ENCODE data around the gene PRX. TPM values are rescaled to one million over a fixed set of nuclear protein-coding genes. Genes with fewer than 3 reads are reported as not detected.

Gene PRX
- total and polyA plus RNA-seq, 4 donors: 0.03 to 1.0 (median 0.52) TPM

GRCh38 chr19:40344422-40344821, 68.8 kb downstream of the PRX start:
- no peaks in the 10 kb centered on the region for H3K9me3 ChIP-seq (ENCODE audit: control insufficient read depth in 4 of 4, low read length in 3 of 4)
- no peak overlapping the region for H3K9ac ChIP-seq (ENCODE audit: low read depth in 1 of 2, low read length in 2 of 2)
- H3K4me3 ChIP-seq (ENCODE audit: low read depth in 1 of 3, low read length in 3 of 3): no peak overlapping the region
- H3K27ac ChIP-seq (ENCODE audit: low read depth in 1 of 2, low read length in 2 of 2): no peak overlapping the region
- WGBS: 84% methylated on average over 7 of the region's 7 CpGs
- DNase-seq (ENCODE audit: low spot score): no peak
- peaks cover 0 to under 1% (median under 1%) of the 10 kb centered on the region in 4 donors for H3K36me3 ChIP-seq (ENCODE audit: control insufficient read depth in 4 of 4, insufficient read depth in 3 of 4, low read depth in 1 of 4, low read length in 3 of 4)
- TF ChIP-seq NR2F2 (IDR thresholded peaks at IDR 0.05) (no peak), GABPA (IDR thresholded peaks at IDR 0.05 in 1 of 2, conservative IDR thresholded peaks at IDR 0.05 in 1 of 2) (no peak), HNF4A (conservative IDR thresholded peaks at IDR 0.05) (no peak), MAX (IDR thresholded peaks at IDR 0.05) (no peak), YY1 (IDR thresholded peaks at IDR 0.05) (no peak), HNF4G (IDR thresholded peaks at IDR 0.05) (no peak), ZBTB33 (IDR thresholded peaks at IDR 0.05) (no peak)
- peaks cover 0 to 17% (median 13%) of the 10 kb centered on the region in 4 donors for H3K4me1 ChIP-seq (ENCODE audit: control insufficient read depth in 4 of 4, insufficient read depth in 4 of 4, low read length in 3 of 4)
- no peaks in the 10 kb centered on the region for H3K27me3 ChIP-seq (ENCODE audit: control insufficient read depth in 4 of 4, insufficient read depth in 4 of 4, low read length in 3 of 4)

Small RNA genes within 50 kb of the gene (small RNA-seq; reads per million reads assigned to genes)
- gene MIR6796 (not detected), gene RF00017 (not detected)

Other genes with a start within 250 kb of the PRX start
- 1 to 10 TPM in 1 of 2 donors, under 1 TPM in 1; 0.65 to 3.9 TPM for gene MAP3K10, start 222.0 kb downstream of the PRX start, total RNA-seq
- gene MAP3K10, start 222.0 kb downstream of the PRX start, polyA plus RNA-seq: 1 to 10 TPM in 1 of 2 donors, under 1 TPM in 1; 0.92 to 3.2 TPM
- gene TTC9B, start 195.0 kb downstream of the PRX start, total RNA-seq: not detected
- under 1 TPM in 1 of 2 donors, not detected in 1; 0.14 TPM for gene TTC9B, start 195.0 kb downstream of the PRX start, polyA plus RNA-seq
- 1 to 10 TPM in 1 of 2 donors, under 1 TPM in 1; 0.84 to 2.5 TPM for gene CCNP, start 186.7 kb downstream of the PRX start, total RNA-seq
- 1 to 10 TPM; 1.2 to 3.7 TPM for gene CCNP, start 186.7 kb downstream of the PRX start, polyA plus RNA-seq
- 100 to 1,000 TPM in 1 of 2 donors, 10 to 100 TPM in 1; 49.6 to 110 TPM for gene AKT2, start 128.0 kb downstream of the PRX start, total RNA-seq
- 10 to 100 TPM; 23.2 to 71.3 TPM for gene AKT2, start 128.0 kb downstream of the PRX start, polyA plus RNA-seq
- gene C19orf47, start 65.0 kb downstream of the PRX start, total RNA-seq: 1 to 10 TPM; 3.9 to 4.3 TPM
- gene C19orf47, start 65.0 kb downstream of the PRX start, polyA plus RNA-seq: 1 to 10 TPM; 5.7 to 6.0 TPM
- 100 to 1,000 TPM in 1 of 2 donors, 10 to 100 TPM in 1; 88.9 to 122 TPM for gene PLD3, start 64.7 kb downstream of the PRX start, total RNA-seq
- gene PLD3, start 64.7 kb downstream of the PRX start, polyA plus RNA-seq: 100 to 1,000 TPM in 1 of 2 donors, 10 to 100 TPM in 1; 56.0 to 125 TPM
- under 1 TPM in 1 of 2 donors, not detected in 1; 0.17 TPM for gene HIPK4, start 23.2 kb downstream of the PRX start, total RNA-seq
- gene HIPK4, start 23.2 kb downstream of the PRX start, polyA plus RNA-seq: under 1 TPM in 1 of 2 donors, not detected in 1; 0.02 TPM
- gene SERTAD1, start 12.6 kb upstream of the PRX start, total RNA-seq: 1 to 10 TPM; 3.7 to 6.0 TPM
- 1 to 10 TPM; 3.6 to 6.8 TPM for gene SERTAD1, start 12.6 kb upstream of the PRX start, polyA plus RNA-seq
- gene SERTAD3, start 31.0 kb upstream of the PRX start, total RNA-seq: 1 to 10 TPM; 6.9 to 7.0 TPM
- gene SERTAD3, start 31.0 kb upstream of the PRX start, polyA plus RNA-seq: 1 to 10 TPM; 6.1 to 8.9 TPM
- gene BLVRB, start 52.4 kb upstream of the PRX start, total RNA-seq: 1,000 to 10,000 TPM in 1 of 2 donors, 100 to 1,000 TPM in 1; 132 to 1,243 TPM
- 100 to 1,000 TPM; 192 to 312 TPM for gene BLVRB, start 52.4 kb upstream of the PRX start, polyA plus RNA-seq
- 1 to 10 TPM in 1 of 2 donors, under 1 TPM in 1; 0.84 to 1.1 TPM for gene SPTBN4, start 53.6 kb upstream of the PRX start, total RNA-seq
- under 1 TPM; 0.13 to 0.40 TPM for gene SPTBN4, start 53.6 kb upstream of the PRX start, polyA plus RNA-seq
- gene SHKBP1, start 163.5 kb upstream of the PRX start, total RNA-seq: 10 to 100 TPM; 10.1 to 11.0 TPM
- 10 to 100 TPM; 19.8 to 22.9 TPM for gene SHKBP1, start 163.5 kb upstream of the PRX start, polyA plus RNA-seq
- gene LTBP4, start 188.0 kb upstream of the PRX start, total RNA-seq: 10 to 100 TPM; 14.0 to 21.6 TPM
- 10 to 100 TPM in 1 of 2 donors, 1 to 10 TPM in 1; 9.6 to 28.7 TPM for gene LTBP4, start 188.0 kb upstream of the PRX start, polyA plus RNA-seq